HepG2 (cell line): ENCODE data around the gene CHCHD6. TPM values are rescaled to one million over a fixed set of nuclear protein-coding genes. Genes with fewer than 3 reads are reported as not detected.

Experiments
- ADNP ChIP-seq: sonication (generic); formaldehyde crosslinking; IDR thresholded peaks from 2 replicates; pipeline ENCODE4 v1.4.0; 2020; ENCODE audit warnings: missing genetic modification reagents
- CBX2 ChIP-seq, 2 experiments: fragments of 200-600 bp in 1 of 2; sonication (generic); formaldehyde crosslinking in 1 of 2; IDR thresholded peaks; 2 replicates each; pipeline versions ENCODE4 v1.7.0 to v1.8.1; 2018 to 2022; ENCODE audit warnings: low read depth in 2 of 2, low read length in 1 of 2, mild to moderate bottlenecking in 1 of 2, missing genetic modification reagents in 1 of 2
- CEBPB ChIP-seq: IDR thresholded peaks from 2 replicates; pipeline ENCODE4 v1.6.1; 2011; ENCODE audit warnings: low read depth, low read length, improper control_type of control experiment, borderline replicate concordance
- CENPBD1 ChIP-seq: sonication (generic); formaldehyde crosslinking; IDR thresholded peaks from 2 replicates; pipeline ENCODE4 v1.8.0; 2022; ENCODE audit warnings: missing genetic modification reagents, low read depth, mild to moderate bottlenecking, borderline replicate concordance
- DRAP1 ChIP-seq: IDR thresholded peaks from 2 replicates; pipeline ENCODE4 v1.6.1; 2016; ENCODE audit warnings: missing genetic modification reagents, missing compliant biosample characterization
- JUNB ChIP-seq: sonication (generic); formaldehyde crosslinking; IDR thresholded peaks from 2 replicates; pipeline ENCODE4 v1.8.0; 2022; ENCODE audit warnings: missing genetic modification reagents, mild to moderate bottlenecking, borderline replicate concordance
- KMT2A ChIP-seq: sonication (generic); formaldehyde crosslinking; IDR thresholded peaks from 2 replicates; pipeline ENCODE4 v1.4.0; 2020; ENCODE audit warnings: missing genetic modification reagents
- NFIB ChIP-seq: sonication (generic); formaldehyde crosslinking; IDR thresholded peaks from 2 replicates; pipeline ENCODE4 v1.9.0; 2021; ENCODE audit warnings: missing genetic modification reagents, mild to moderate bottlenecking, borderline replicate concordance
- NFIC ChIP-seq: IDR thresholded peaks from 2 replicates; pipeline ENCODE4 v1.6.1; 2012; ENCODE audit warnings: mild to moderate bottlenecking, low read length, inconsistent platforms
- PBX2 ChIP-seq: IDR thresholded peaks from 2 replicates; pipeline ENCODE4 v1.6.1; 2016; ENCODE audit warnings: control low read depth
- REPIN1 ChIP-seq: sonication (generic); formaldehyde crosslinking; IDR thresholded peaks from 2 replicates; pipeline ENCODE4 v1.8.0; 2022; ENCODE audit warnings: missing genetic modification reagents, low read depth, mild to moderate bottlenecking, borderline replicate concordance
- RFX1 ChIP-seq: fragments of 450-650 bp; IDR thresholded peaks from 2 replicates; pipeline ENCODE4 v1.6.1; 2017
- TBX3 ChIP-seq: fragments of 450-650 bp; IDR thresholded peaks from 2 replicates; pipeline ENCODE4 v1.6.1; 2017; ENCODE audit warnings: antibody characterized with exemption, mild to moderate bottlenecking, inconsistent platforms, borderline replicate concordance
- TERF1 ChIP-seq: sonication (generic); formaldehyde crosslinking; IDR thresholded peaks from 2 replicates; pipeline ENCODE4 v1.8.0; 2022; ENCODE audit warnings: mild to moderate bottlenecking, missing genetic modification reagents, moderate library complexity
- YEATS4 ChIP-seq: sonication (generic); formaldehyde crosslinking; IDR thresholded peaks from 2 replicates; pipeline ENCODE4 v1.4.0; 2020; ENCODE audit warnings: missing genetic modification reagents, borderline replicate concordance
- ZBTB1 ChIP-seq: sonication (generic); formaldehyde crosslinking; IDR thresholded peaks from 2 replicates; pipeline ENCODE4 v1.4.0; 2020; ENCODE audit warnings: missing genetic modification reagents, borderline replicate concordance
- ZNF121 ChIP-seq: sonication (generic); formaldehyde crosslinking; IDR thresholded peaks from 2 replicates; pipeline ENCODE4 v1.5.0; 2020; ENCODE audit warnings: mild to moderate bottlenecking, missing genetic modification reagents
- ZNF296 ChIP-seq: sonication (generic); formaldehyde crosslinking; conservative IDR thresholded peaks from 2 replicates; pipeline ENCODE4 v1.5.0; 2020; ENCODE audit warnings: mild to moderate bottlenecking, missing genetic modification reagents
- ZNF451 ChIP-seq: sonication (generic); formaldehyde crosslinking; IDR thresholded peaks from 2 replicates; pipeline ENCODE4 v1.5.0; 2020; ENCODE audit warnings: mild to moderate bottlenecking, missing genetic modification reagents
- ZNF572 ChIP-seq: sonication (generic); formaldehyde crosslinking; IDR thresholded peaks from 2 replicates; pipeline ENCODE4 v1.5.1; 2020; ENCODE audit warnings: mild to moderate bottlenecking, missing genetic modification reagents
- ZNF616 ChIP-seq: sonication (generic); formaldehyde crosslinking; IDR thresholded peaks from 2 replicates; pipeline ENCODE4 v1.5.0; 2020; ENCODE audit warnings: low read depth, mild to moderate bottlenecking, missing genetic modification reagents
- ZNF639 ChIP-seq: conservative IDR thresholded peaks from 2 replicates; pipeline ENCODE4 v1.6.1; 2018; ENCODE audit warnings: missing genetic modification reagents
- ZNF713 ChIP-seq: sonication (generic); formaldehyde crosslinking; IDR thresholded peaks from 2 replicates; pipeline ENCODE4 v1.4.0; 2020; ENCODE audit warnings: mild to moderate bottlenecking, missing genetic modification reagents
- polyA plus RNA-seq, 8 experiments: library from polyadenylated mRNA; depleted of rRNA in 3 of 8; stranded (reverse) in 7 of 8; unstranded in 1 of 8; fragments of >200 nt; fragmentation: Illumina TruSeq in 4 of 8; extraction: Trizol in 4 of 8; gene quantifications; 2 replicates each; pipeline versions ENCODE4 v1.2.1 to v1.2.3, GENCODE V29; 2011 to 2016; ENCODE audit warnings: low read depth in 4 of 8, missing spikeins in 1 of 8, mixed read lengths in 1 of 8; ENCODE audit not compliant: insufficient read depth in 1 of 8
- total RNA-seq, 5 experiments: library from RNA; depleted of rRNA; stranded (reverse); fragments of >200 nt; fragmentation: Illumina TruSeq; extraction: Trizol; gene quantifications; 2 replicates each; pipeline ENCODE4 v1.2.3, GENCODE V29; 2016; ENCODE audit warnings: low read depth in 1 of 5

The CHCHD6 gene
- total and polyA plus RNA-seq, 2 of the 13 experiments (the other 11 are each of a cell fraction or from before 2014, with no cell fraction given) = 20.3 to 20.8 TPM

GRCh38 chr3:126703512-126704493, at the start of gene CHCHD6 (continued):
- TF ChIP-seq CEBPB (no peak), TERF1 (CRISPR knock-in tag) (no peak), CBX2 (IDR thresholded peaks at IDR 0.05; ENCODE audit: low read depth, low read length) (no peak), CBX2 (CRISPR knock-in tag; IDR thresholded peaks at IDR 0.05; ENCODE audit: low read depth) (no peak), ZNF121 (no peak), PBX2 (no peak), ZBTB1 (CRISPR knock-in tag) (no peak), NFIC (no peak), ZNF296 (peak; percentile 81), REPIN1 (CRISPR knock-in tag) (peak; percentile 74), YEATS4 (CRISPR knock-in tag) (no peak; the same call in 1 of the 2 replicates), ADNP (CRISPR knock-in tag) (no peak), JUNB (CRISPR knock-in tag) (no peak), DRAP1 (CRISPR knock-in tag) (0 out of 2 replicates have a peak, but pooled peaks have one; percentile 39), NFIB (CRISPR knock-in tag) (no peak), CENPBD1 (CRISPR knock-in tag) (no peak), KMT2A (CRISPR knock-in tag) (peak; percentile 76), ZNF572 (CRISPR knock-in tag) (peak; percentile 79; the same call in 1 of the 2 replicates), ZNF639 (no peak), RFX1 (no peak), ZNF451 (CRISPR knock-in tag) (no peak), ZNF616 (0 out of 2 replicates have a peak, but pooled peaks have one; percentile 31), TBX3 (no peak), ZNF713 (no peak; the same call in 1 of the 2 replicates)
